ENCODE results near the gene METTL25.

Gene METTL25

GRCh38 chr12:82510386-82510785, 152.1 kb downstream of the METTL25 start:
- H3K27ac ChIP-seq, result no peak overlapping the region
- no peak for TF ChIP-seq CTCF (IDR thresholded peaks at IDR 0.05)

GRCh38 chr12:82514880-82515279, 156.6 kb downstream of the METTL25 start:
- Histone ChIP-seq H3K4me1 (no peaks in the 10 kb centered on the region), H3K9me3 (ENCODE audit: control insufficient read depth, low read length) (no peaks in the 10 kb centered on the region), H3K79me2 (no peaks in the 10 kb centered on the region), H3K36me3 (ENCODE audit: control insufficient read depth, insufficient read depth, low read length) (no peaks in the 10 kb centered on the region), H3K27me3 (ENCODE audit: control insufficient read depth, insufficient read depth, low read length) (no peaks in the 10 kb centered on the region), H3K27ac (no peak overlapping the region), H2AFZ (no peak overlapping the region), H3K9ac (no peak overlapping the region), H3K4me3 (ENCODE audit: low read depth, low read length) (no peak overlapping the region), H3K4me2 (ENCODE audit: low read length) (no peak overlapping the region)
- TF ChIP-seq CTCF (IDR thresholded peaks at IDR 0.05), result no peak

More at GRCh38 chr12:82510386-82510785, 152.1 kb downstream of the METTL25 start:
- Histone ChIP-seq H3K27me3 (ENCODE audit: control insufficient read depth, insufficient read depth, low read length) (no peaks in the 10 kb centered on the region), H3K4me3 (ENCODE audit: low read depth, low read length) (no peak overlapping the region), H3K36me3 (ENCODE audit: control insufficient read depth, insufficient read depth, low read length) (no peaks in the 10 kb centered on the region), H3K4me2 (ENCODE audit: low read length) (no peak overlapping the region), H2AFZ (no peak overlapping the region), H3K9me3 (ENCODE audit: control insufficient read depth, low read length) (no peaks in the 10 kb centered on the region), H3K79me2 (no peaks in the 10 kb centered on the region), H3K9ac (no peak overlapping the region), H3K4me1 (no peaks in the 10 kb centered on the region)

GRCh38 chr12:82515652-82516051, 157.3 kb downstream of the METTL25 start:
- H3K4me2 ChIP-seq (ENCODE audit: low read length), result no peak overlapping the region
- H3K27me3 ChIP-seq (ENCODE audit: control insufficient read depth, insufficient read depth, low read length), result no peaks in the 10 kb centered on the region
- H3K36me3 ChIP-seq (ENCODE audit: control insufficient read depth, insufficient read depth, low read length), result no peaks in the 10 kb centered on the region
- H3K79me2 ChIP-seq, result no peaks in the 10 kb centered on the region
- H3K9ac ChIP-seq, result no peak overlapping the region
- H2AFZ ChIP-seq, result no peak overlapping the region
- no peaks in the 10 kb centered on the region for H3K9me3 ChIP-seq (ENCODE audit: control insufficient read depth, low read length)
- no peak for TF ChIP-seq CTCF (IDR thresholded peaks at IDR 0.05)
- no peak overlapping the region for H3K27ac ChIP-seq
- H3K4me1 ChIP-seq, result no peaks in the 10 kb centered on the region
- H3K4me3 ChIP-seq (ENCODE audit: low read depth, low read length), result no peak overlapping the region

- no peak for TF ChIP-seq CTCF (IDR thresholded peaks at IDR 0.05)
- H2AFZ ChIP-seq, result no peak overlapping the region
- H3K4me3 ChIP-seq (ENCODE audit: low read depth, low read length), result no peak overlapping the region
- no peak overlapping the region for H3K4me2 ChIP-seq (ENCODE audit: low read length)
- H3K9ac ChIP-seq, result no peak overlapping the region
- H3K79me2 ChIP-seq, result no peaks in the 10 kb centered on the region
- no peaks in the 10 kb centered on the region for H3K27me3 ChIP-seq (ENCODE audit: control insufficient read depth, insufficient read depth, low read length)
- no peaks in the 10 kb centered on the region for H3K4me1 ChIP-seq
- no peak overlapping the region for H3K27ac ChIP-seq
- H3K36me3 ChIP-seq (ENCODE audit: control insufficient read depth, insufficient read depth, low read length), result no peaks in the 10 kb centered on the region
- no peaks in the 10 kb centered on the region for H3K9me3 ChIP-seq (ENCODE audit: control insufficient read depth, low read length)
Observed at GRCh38 chr12:82517027-82517426, 158.7 kb downstream of the METTL25 start.

GRCh38 chr12:82517808-82518207, 159.5 kb downstream of the METTL25 start:
- no peaks in the 10 kb centered on the region for H3K27me3 ChIP-seq (ENCODE audit: control insufficient read depth, insufficient read depth, low read length)
- H2AFZ ChIP-seq, result no peak overlapping the region
- no peaks in the 10 kb centered on the region for H3K4me1 ChIP-seq
- no peak overlapping the region for H3K4me3 ChIP-seq (ENCODE audit: low read depth, low read length)
- no peak overlapping the region for H3K4me2 ChIP-seq (ENCODE audit: low read length)
- H3K9me3 ChIP-seq (ENCODE audit: control insufficient read depth, low read length), result no peaks in the 10 kb centered on the region
- no peaks in the 10 kb centered on the region for H3K79me2 ChIP-seq
- H3K36me3 ChIP-seq (ENCODE audit: control insufficient read depth, insufficient read depth, low read length), result no peaks in the 10 kb centered on the region
- no peak for TF ChIP-seq CTCF (IDR thresholded peaks at IDR 0.05)
- H3K27ac ChIP-seq, result no peak overlapping the region
- H3K9ac ChIP-seq, result no peak overlapping the region

All from parathyroid adenoma (tissue), 2 donors.